ENCODE measurements around the gene SHB.

Gene SHB

DNA sequence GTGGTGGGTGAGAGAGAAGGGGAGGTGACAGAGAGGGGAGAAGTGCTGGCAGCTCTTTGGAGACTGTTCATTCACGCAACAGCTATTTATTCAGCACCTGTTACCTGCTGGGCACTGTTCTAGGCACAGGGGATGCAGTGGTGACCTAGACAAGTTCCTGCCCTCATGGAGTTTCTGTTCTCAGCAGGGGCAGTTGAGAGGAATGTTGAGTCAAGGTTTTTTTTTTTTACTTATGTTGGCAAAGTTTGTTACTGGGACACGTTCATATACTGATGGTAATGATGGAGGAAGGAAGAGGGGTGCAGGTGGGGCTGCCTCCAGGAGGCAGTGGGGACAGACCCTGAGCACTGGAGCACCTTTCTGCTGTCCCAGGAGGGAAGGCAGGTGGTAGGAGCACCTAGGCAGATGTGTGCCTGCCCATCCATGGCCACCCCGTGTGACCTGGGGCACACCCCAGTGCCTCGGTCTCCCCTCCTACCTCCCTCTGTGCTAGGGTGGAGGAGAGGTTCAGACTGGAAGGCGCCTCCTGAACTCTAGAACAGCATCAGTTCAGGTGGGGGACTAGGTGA lies 115.7 kb downstream of the SHB start:
- no peak for TF ChIP-seq JUND (IDR thresholded peaks at IDR 0.05; ENCODE audit: low read depth)
- DNase-seq (ENCODE audit: low read depth in 1 of 2, low spot score in 1 of 2) = no peak
- in situ Hi-C loops (cut with HindIII; ENCODE audit: low pct_unique_long_range_greater_than_20kb, low sequenced_read_pairs) = no loop called here

DNA sequence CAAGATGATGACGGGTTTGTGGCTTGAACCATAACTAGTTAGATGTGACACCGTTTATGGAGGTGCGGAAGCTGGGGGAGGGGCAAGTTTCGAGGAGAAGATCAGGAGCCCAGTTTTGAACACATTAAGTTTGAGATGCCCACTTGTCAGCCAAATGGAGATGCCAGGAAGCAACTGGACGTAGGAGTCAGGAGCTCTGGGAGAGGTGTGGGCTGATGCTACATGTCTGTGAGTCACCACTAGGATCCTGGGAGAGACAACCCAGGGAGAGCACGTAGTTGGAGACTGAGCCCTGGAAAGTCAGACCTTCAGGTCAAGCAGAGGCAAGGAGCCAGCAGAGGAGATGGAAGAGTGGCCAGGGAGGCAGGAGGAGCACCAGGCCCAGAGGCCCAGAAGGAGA lies 116.3 kb downstream of the SHB start:
- no peak for TF ChIP-seq JUND (IDR thresholded peaks at IDR 0.05; ENCODE audit: low read depth)
- in situ Hi-C loops (cut with HindIII; ENCODE audit: low pct_unique_long_range_greater_than_20kb, low sequenced_read_pairs) = no loop called here
- no peak for DNase-seq (ENCODE audit: low read depth in 1 of 2, low spot score in 1 of 2)

DNA sequence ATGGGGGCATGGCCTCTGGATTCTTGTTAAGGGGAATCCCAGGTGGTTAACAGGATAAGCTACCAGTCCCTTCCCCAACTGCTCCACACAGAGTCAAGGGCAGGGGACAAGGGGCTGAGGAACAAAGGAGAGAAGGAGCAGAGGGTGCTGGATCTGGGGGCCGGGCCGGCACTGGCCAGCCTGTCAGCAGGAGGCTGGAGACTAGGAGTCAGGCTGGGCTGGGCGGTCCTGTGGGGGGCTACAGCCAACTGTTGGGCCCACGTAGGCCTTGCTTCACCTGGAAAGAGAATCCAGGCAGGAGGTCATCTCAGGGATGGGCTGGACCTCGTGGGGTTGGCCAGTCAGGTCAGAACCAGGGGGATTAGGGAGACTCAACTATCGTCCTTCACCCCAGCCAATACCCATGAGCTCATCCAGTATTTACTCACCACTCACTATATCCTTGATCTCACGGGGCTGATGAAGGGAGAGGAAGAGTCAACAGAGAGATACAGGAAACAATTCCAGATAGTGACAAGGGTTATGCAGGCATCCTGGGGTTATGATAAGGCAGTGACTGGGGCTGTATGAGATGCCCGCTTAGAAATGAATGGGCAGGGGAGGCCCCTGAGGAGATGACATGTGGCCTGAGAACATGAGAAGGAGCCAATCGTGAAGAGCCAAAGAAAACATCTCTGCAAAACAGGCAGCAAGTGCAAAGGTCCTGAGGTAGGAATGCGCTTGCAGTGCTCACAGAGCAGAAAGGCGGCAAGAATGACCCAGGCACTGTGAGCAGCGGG lies 117.2 kb downstream of the SHB start:
- in situ Hi-C loops (cut with HindIII; ENCODE audit: low pct_unique_long_range_greater_than_20kb, low sequenced_read_pairs) = no loop called here
- DNase-seq (ENCODE audit: low read depth in 1 of 2, low spot score in 1 of 2) = no peak
- TF ChIP-seq JUND (IDR thresholded peaks at IDR 0.05; ENCODE audit: low read depth) = no peak

DNA sequence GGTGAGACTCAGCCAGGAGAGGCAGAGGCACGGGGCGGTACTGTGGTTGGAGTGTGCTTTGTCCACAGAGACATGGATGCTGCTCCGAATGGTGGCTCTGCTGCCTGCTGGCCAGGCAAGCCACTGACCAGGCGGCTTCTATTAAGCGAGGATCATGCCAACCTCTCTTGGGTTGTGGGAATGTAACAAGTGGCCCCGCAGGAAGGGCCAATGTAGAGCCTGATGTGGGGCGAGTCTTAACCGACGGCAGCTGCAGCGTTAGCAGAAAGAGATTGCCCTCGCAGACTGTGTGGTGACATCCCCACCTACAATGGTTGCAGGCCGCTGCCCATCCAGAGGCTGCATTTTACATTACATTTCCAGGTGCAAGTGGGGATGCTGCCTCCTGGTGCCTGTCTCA lies 118.5 kb downstream of the SHB start:
- no peak for TF ChIP-seq JUND (IDR thresholded peaks at IDR 0.05; ENCODE audit: low read depth)
- no peak for DNase-seq (ENCODE audit: low read depth in 1 of 2, low spot score in 1 of 2)
- in situ Hi-C loops (cut with HindIII; ENCODE audit: low pct_unique_long_range_greater_than_20kb, low sequenced_read_pairs) = no loop called here

DNA sequence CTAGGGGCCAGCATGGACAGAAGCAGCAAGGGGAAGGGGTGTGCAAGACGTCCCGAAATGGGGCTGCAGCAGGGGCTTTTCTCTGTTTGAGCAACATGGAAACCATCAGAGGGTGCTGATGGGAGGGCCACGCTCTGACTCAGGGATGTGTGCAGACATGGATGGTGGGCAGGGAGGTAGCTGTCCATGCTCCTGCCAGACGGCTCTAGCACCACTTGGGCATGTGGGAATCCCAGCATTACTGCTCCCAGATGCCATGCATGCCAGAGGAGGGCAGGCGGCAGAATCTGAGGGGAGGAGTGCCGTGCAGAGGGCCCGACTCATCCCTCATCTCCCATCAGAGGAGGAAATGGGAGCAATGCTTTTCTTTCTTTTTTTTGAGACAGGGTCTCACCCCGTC lies 119.5 kb downstream of the SHB start:
- in situ Hi-C loops (cut with HindIII; ENCODE audit: low pct_unique_long_range_greater_than_20kb, low sequenced_read_pairs) = no loop called here
- no peak for DNase-seq (ENCODE audit: low read depth in 1 of 2, low spot score in 1 of 2)

DNA sequence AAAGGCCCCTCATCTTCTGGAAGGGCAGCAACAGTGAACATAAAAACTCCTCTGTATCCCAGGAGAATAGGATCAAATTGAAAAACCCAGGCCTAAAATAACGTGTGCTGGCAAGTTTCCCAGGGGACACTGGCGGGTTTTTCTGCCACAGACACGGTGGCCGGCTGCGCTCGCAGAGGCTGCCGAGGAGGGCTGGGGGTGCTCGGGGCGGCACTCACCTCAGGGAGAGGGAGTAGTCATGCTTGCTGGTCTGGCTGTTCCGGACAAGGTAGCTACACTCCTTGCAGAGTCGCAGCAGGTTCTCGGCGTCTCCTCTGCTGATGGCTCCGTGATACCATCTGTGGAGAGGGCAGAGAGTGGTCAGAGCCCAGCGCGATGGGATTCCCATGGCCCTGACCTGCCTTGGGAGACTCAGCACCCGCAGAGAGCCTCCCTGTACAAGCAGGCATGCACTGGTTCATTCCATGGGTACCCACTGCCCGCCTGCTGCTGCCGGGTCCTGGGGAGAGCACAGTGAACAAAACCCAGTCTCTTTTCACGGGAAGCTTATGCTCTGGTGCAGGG lies 120.5 kb downstream of the SHB start:
- DNase-seq (ENCODE audit: low read depth in 1 of 2, low spot score in 1 of 2) = no peak
- in situ Hi-C loops (cut with HindIII; ENCODE audit: low pct_unique_long_range_greater_than_20kb, low sequenced_read_pairs) = no loop called here
- TF ChIP-seq JUND (IDR thresholded peaks at IDR 0.05; ENCODE audit: low read depth) = no peak

More for the DNA sequence above, 119.5 kb downstream of the SHB start:
- TF ChIP-seq JUND (IDR thresholded peaks at IDR 0.05; ENCODE audit: low read depth) = no peak

DNA sequence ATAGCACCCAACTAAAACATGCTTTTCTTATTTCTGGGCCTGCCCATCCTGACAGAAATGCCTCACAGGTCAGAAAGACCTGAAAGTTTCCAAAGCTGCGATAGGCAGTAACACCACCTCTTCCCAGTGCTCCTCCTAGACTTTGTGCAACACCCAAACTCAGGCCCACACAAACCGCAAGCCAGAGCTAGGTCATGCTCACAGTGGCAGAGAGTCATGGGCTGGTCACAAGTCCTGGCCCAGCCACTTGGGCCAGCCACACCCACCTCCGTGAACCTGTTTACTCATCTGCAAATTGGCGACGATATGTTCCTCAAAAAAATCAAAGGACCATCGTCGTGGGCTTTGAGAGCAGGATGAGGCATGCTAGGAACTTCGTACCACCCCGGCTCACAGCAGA lies 121.0 kb downstream of the SHB start:
- in situ Hi-C loops (cut with HindIII; ENCODE audit: low pct_unique_long_range_greater_than_20kb, low sequenced_read_pairs) = no loop called here
- no peak for DNase-seq (ENCODE audit: low read depth in 1 of 2, low spot score in 1 of 2)
- no peak for TF ChIP-seq JUND (IDR thresholded peaks at IDR 0.05; ENCODE audit: low read depth)

DNA sequence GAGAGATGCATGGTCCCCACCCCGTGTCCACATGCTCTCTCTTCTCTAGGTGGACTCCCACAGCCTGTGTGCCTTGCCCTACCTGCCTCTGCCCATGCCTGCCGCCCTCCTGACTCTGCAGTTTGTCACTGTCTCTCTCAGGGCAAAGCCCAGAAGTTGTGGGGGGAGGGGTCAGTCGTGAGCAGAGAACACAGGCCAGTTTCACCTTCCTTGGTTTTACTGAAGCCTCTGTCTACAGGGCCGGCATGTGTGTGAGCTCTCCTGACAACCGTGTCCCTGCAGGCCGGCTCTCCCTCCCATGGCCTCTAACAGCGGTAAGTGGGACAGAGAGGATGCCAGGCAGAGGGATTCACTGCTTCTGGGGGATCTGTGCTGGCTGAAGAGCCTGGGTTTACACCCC lies 121.6 kb downstream of the SHB start:
- in situ Hi-C loops (cut with HindIII; ENCODE audit: low pct_unique_long_range_greater_than_20kb, low sequenced_read_pairs) = no loop called here
- TF ChIP-seq JUND (IDR thresholded peaks at IDR 0.05; ENCODE audit: low read depth) = no peak
- DNase-seq (ENCODE audit: low read depth in 1 of 2, low spot score in 1 of 2) = no peak

DNA sequence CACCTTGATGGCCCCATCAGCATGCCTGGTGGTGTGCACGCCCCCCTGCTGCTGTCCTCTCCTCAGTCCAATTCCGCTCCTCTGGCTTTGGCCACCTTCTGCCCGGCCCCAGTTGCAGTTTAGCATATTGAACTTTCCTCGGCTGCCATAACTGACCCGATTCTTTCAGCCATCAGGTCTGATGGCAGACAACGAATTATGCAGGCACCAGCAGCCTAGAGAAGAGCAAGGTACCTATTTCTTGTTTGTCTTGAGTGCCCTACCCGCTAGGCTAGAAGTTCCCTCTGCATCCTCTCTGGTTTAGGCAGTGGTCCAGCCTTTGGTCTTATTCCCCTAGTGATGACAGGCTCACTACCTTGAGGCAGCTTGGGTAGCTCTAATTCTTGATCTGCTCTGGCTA lies 122.1 kb downstream of the SHB start:
- in situ Hi-C loops (cut with HindIII; ENCODE audit: low pct_unique_long_range_greater_than_20kb, low sequenced_read_pairs) = no loop called here
- TF ChIP-seq JUND (IDR thresholded peaks at IDR 0.05; ENCODE audit: low read depth) = no peak
- no peak for DNase-seq (ENCODE audit: low read depth in 1 of 2, low spot score in 1 of 2)

DNA sequence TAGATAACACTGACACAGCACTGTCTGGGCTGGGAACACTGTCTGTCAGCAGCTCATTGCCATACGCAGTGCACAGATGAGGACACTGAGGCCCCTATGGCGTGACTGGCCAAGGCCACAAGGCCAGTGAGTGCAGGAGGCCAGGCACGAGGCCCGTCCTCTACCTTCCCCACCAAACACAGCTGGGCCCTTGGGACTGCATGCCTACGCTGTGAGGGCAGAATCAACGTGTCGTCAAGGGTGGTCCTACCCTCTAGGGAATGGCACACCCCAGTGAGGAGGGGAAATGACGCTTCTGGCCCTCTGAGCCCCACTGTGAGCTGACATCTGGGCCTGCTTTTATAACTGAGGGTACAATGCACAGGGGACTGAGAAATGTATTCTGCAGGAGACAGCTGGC lies 123.0 kb downstream of the SHB start:
- in situ Hi-C loops (cut with HindIII; ENCODE audit: low pct_unique_long_range_greater_than_20kb, low sequenced_read_pairs) = no loop called here
- TF ChIP-seq JUND (IDR thresholded peaks at IDR 0.05; ENCODE audit: low read depth) = no peak
- DNase-seq (ENCODE audit: low read depth in 1 of 2, low spot score in 1 of 2) = no peak

DNA sequence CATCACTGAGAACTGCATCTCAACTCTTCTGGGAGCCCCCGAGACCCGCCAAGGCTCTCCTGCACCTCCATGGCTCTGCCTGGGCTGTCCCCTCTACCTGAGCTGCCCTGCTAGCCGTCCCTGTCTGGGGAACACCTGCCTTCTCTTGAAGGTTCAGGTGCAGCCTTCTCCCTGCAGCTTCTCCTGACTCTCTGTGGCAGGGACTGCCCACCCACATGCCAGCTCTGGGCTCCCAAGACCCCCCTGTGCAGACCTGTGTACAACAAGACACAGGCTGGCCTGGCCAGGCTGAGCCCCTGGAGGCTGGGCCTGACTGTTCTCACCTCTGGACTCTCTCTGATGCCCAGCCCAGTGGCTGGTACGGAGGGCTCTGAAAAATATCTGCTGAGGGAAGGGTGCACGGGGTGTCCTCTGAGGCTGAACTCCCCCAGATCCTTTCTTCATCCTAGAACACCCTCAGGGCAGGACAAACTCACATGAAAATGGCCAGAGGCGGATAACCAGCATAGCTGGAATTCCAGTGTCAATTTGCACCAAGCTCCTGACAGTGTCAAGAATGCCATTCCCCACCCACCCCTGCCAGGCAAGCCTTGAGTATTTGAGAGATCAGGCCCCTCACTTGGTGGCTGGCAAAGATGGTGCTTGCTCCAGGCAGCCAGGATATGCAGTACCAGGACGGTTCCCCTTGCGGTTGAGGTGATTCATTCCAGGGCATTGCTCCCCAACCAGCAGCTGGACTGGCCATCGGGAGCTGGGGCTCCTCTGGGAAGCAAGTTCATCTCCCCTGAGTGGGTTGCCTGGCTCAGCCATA lies 124.2 kb downstream of the SHB start:
- no peak for TF ChIP-seq JUND (IDR thresholded peaks at IDR 0.05; ENCODE audit: low read depth)
- in situ Hi-C loops (cut with HindIII; ENCODE audit: low pct_unique_long_range_greater_than_20kb, low sequenced_read_pairs) = no loop called here

DNA sequence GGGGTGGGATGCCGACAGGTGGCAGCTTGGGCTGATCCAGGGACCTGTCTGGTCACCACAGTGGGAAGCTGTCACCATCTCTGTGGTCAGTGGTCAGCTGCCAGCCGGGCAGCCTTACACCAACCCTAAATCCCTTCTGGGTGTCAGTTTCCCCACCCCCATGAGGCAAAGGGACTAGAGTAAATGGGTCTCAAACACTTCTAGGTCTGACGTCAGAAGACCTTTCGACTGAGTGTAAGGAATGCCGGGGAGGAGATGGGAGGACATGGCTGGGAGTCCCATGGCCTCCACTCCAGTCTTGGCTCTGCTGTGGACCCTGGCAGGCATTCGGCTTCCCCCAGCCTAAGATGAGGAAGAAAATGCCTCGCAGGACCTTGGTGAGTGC lies 124.8 kb downstream of the SHB start:
- TF ChIP-seq JUND (IDR thresholded peaks at IDR 0.05; ENCODE audit: low read depth) = no peak
- DNase-seq (ENCODE audit: low read depth in 1 of 2, low spot score in 1 of 2) = no peak
- in situ Hi-C loops (cut with HindIII; ENCODE audit: low pct_unique_long_range_greater_than_20kb, low sequenced_read_pairs) = no loop called here

More for the DNA sequence above, 124.2 kb downstream of the SHB start:
- DNase-seq (ENCODE audit: low read depth in 1 of 2, low spot score in 1 of 2) = peak in 1 of 2 experiments; percentile 71
